ENCODE data around the gene TRIM38.

DNA sequence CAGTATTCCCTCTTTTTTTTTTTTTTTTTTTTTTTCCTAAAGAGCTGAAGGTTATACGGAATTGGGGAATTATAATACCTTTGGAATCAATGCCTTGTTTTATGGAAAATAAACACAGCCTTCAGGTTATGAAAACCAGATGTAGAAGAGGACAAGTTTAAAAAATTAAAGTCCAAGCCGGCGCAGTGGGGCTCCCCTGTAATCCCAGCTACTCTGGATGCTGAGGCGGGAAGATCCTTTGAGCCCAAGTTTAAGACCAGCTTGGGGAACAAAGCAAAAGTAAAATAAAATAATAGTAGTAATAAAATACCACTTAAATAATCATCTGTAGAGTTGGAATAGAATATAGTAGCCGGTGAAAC lies 57.3 kb downstream of the TRIM38 start:
- no peak for TF ChIP-seq POLR2AphosphoS5 (IDR thresholded peaks at IDR 0.05)
- TF ChIP-seq, protein P1, sequence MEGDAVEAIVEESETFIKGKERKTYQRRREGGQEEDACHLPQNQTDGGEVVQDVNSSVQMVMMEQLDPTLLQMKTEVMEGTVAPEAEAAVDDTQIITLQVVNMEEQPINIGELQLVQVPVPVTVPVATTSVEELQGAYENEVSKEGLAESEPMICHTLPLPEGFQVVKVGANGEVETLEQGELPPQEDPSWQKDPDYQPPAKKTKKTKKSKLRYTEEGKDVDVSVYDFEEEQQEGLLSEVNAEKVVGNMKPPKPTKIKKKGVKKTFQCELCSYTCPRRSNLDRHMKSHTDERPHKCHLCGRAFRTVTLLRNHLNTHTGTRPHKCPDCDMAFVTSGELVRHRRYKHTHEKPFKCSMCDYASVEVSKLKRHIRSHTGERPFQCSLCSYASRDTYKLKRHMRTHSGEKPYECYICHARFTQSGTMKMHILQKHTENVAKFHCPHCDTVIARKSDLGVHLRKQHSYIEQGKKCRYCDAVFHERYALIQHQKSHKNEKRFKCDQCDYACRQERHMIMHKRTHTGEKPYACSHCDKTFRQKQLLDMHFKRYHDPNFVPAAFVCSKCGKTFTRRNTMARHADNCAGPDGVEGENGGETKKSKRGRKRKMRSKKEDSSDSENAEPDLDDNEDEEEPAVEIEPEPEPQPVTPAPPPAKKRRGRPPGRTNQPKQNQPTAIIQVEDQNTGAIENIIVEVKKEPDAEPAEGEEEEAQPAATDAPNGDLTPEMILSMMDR (IDR thresholded peaks at IDR 0.05) = no peak
- TF ChIP-seq EP300 (IDR thresholded peaks at IDR 0.05) = no peak
- TF ChIP-seq POLR2A (IDR thresholded peaks at IDR 0.05) = no peak

Data from suprapubic skin (tissue), 4 donors.